ENCODE measurements around the gene EDDM3A. TPM values are rescaled to one million over a fixed set of nuclear protein-coding genes. Genes with fewer than 3 reads are reported as not detected.

The EDDM3A gene
- total and polyA plus RNA-seq, 2 of the 4 experiments (the other 2 are of a cell fraction): not detected

GRCh38 chr14:20719777-20720176, 25.9 kb upstream of the EDDM3A start:
- Histone ChIP-seq H3K9me3 (ENCODE audit: control insufficient read depth, insufficient read depth, low read length) (no peaks in the 10 kb centered on the region), H3K56ac (ENCODE audit: extremely low read depth, insufficient read depth, low read length) (no peak overlapping the region), H2AFZ (replicated peaks; ENCODE audit: low read length, poor library complexity) (no peak overlapping the region), H3K18ac (ENCODE audit: low read depth, low read length) (no peak overlapping the region), H3K4me3 (ENCODE audit: insufficient read depth, low read depth, low read length) (no peak overlapping the region), H2AK5ac (ENCODE audit: low read depth, low read length) (no peak overlapping the region), H2BK20ac (ENCODE audit: low read depth, low read length) (no peak overlapping the region), H3K4me1 (ENCODE audit: control insufficient read depth, insufficient read depth, low read length) (no peaks in the 10 kb centered on the region), H3K23ac (ENCODE audit: low read depth, low read length) (no peak overlapping the region), H3K27me3 (ENCODE audit: control insufficient read depth, insufficient read depth, low read length) (peaks cover 15% of the 10 kb centered on the region), H3K14ac (replicated peaks; ENCODE audit: low read depth, low read length) (no peak overlapping the region), H3K79me1 (ENCODE audit: low read depth in 1 of 2, low read length in 2 of 2) (no peaks in the 10 kb centered on the region), H4K8ac (ENCODE audit: low read depth in 2 of 2, low read length in 2 of 2) (no peak overlapping the region), H3K27ac (ENCODE audit: insufficient read depth, low read length) (no peak overlapping the region), H2BK5ac (ENCODE audit: low read depth, low read length, poor library complexity, severe bottlenecking) (no peak overlapping the region), H2BK15ac (ENCODE audit: low read depth, low read length) (no peak overlapping the region), H3K4ac (ENCODE audit: low read depth, low read length) (no peak overlapping the region), H4K91ac (ENCODE audit: insufficient read depth, low read depth, low read length) (no peak overlapping the region), H4K5ac (ENCODE audit: low read depth, low read length) (no peak overlapping the region), H4K20me1 (ENCODE audit: insufficient read depth, low read length) (no peaks in the 10 kb centered on the region), H3K4me2 (ENCODE audit: low read depth, low read length) (no peak overlapping the region), H2BK120ac (ENCODE audit: low read depth, low read length) (no peak overlapping the region), H2AK9ac (replicated peaks; ENCODE audit: low read depth, low read length, poor library complexity) (no peak overlapping the region), H3K9ac (ENCODE audit: low read depth, low read length) (no peak overlapping the region), H3K36me3 (ENCODE audit: control insufficient read depth, insufficient read depth, low read length) (no peaks in the 10 kb centered on the region), H3K9me1 (ENCODE audit: insufficient read depth, low read length) (no peaks in the 10 kb centered on the region)
- dilution Hi-C loops (cut with HindIII; ENCODE audit: low sequenced_read_pairs, unreplicated experiment): no loop called here
- intact Hi-C loops (cut with micrococcal nuclease): no loop called here
- ChIA-PET POLR2A (ENCODE audit: unreplicated experiment) (no interaction called here), CTCF (no interaction called here)
- no TSS peak for BruUV-seq (replicated peaks)
- 40% methylated on average over 1 of the region's 4 CpGs; no CpG with 5 or more reads in 1 of the 2 experiments for WGBS, 2 experiments (ENCODE audit: extremely low coverage in 2 of 2, insufficient read length in 1 of 2)
- ATAC-seq (ENCODE audit: low read depth): no peak
- no peak for DNase-seq
- TF ChIP-seq RCOR1 (IDR thresholded peaks at IDR 0.05; ENCODE audit: insufficient replicate concordance, low read length) (no peak), POLR2A (IDR thresholded peaks at IDR 0.05; ENCODE audit: low read depth, low read length) (no peak), FOS (IDR thresholded peaks at IDR 0.05; ENCODE audit: low read depth, low read length) (no peak), CTCF (conservative IDR thresholded peaks at IDR 0.05; ENCODE audit: low read depth, low read length) (no peak), MAZ (IDR thresholded peaks at IDR 0.05; ENCODE audit: borderline replicate concordance, low read depth, low read length) (no peak), NFE2L2 (IDR thresholded peaks at IDR 0.05; ENCODE audit: low read depth, low read length) (no peak), CHD1 (IDR thresholded peaks at IDR 0.05; ENCODE audit: low read depth, low read length) (no peak), USF2 (IDR thresholded peaks at IDR 0.05; ENCODE audit: low read depth, low read length) (no peak), CEBPB (IDR thresholded peaks at IDR 0.05; ENCODE audit: low read depth, low read length) (no peak), MAFK (IDR thresholded peaks at IDR 0.05; ENCODE audit: low read depth, low read length) (no peak)
- in situ Hi-C loops (cut with MboI; ENCODE audit: low sequenced_read_pairs): no loop called here

Measured in IMR-90 (cell line).